Karpas-422 (cell line): Measurements from ENCODE around the gene ANKS1B. TPM values are rescaled to one million over a fixed set of nuclear protein-coding genes. Genes with fewer than 3 reads are reported as not detected.

ENCODE experiments used
- DNase-seq: peaks from one replicate; pipeline ENCODE4 v3.0.0-alpha.2; 2015
- H2AFZ ChIP-seq: fragments of 200-600 bp; sonication (generic); 2 replicates; pipeline ENCODE4 v1.6.1; 2014; ENCODE audit warnings: antibody characterized with exemption, low read length, mixed read lengths
- H3K27ac ChIP-seq: fragments of 200-600 bp; sonication (generic); 2 replicates; pipeline ENCODE4 v1.5.1; 2014; ENCODE audit warnings: mild to moderate bottlenecking, low read length, moderate library complexity
- H3K27me3 ChIP-seq: fragments of 200-600 bp; sonication (generic); 2 replicates; pipeline ENCODE4 v1.6.1; 2014; ENCODE audit warnings: low read length, mixed read lengths
- H3K36me3 ChIP-seq: fragments of 200-600 bp; sonication (generic); 2 replicates; pipeline ENCODE4 v1.6.1; 2014; ENCODE audit warnings: low read length, mixed read lengths; ENCODE audit not compliant: insufficient read depth
- H3K4me1 ChIP-seq: fragments of 200-600 bp; sonication (generic); 2 replicates; pipeline ENCODE4 v1.6.1; 2014; ENCODE audit warnings: mild to moderate bottlenecking, low read length, mixed read lengths
- H3K4me2 ChIP-seq: fragments of 200-600 bp; sonication (generic); 2 replicates; pipeline ENCODE4 v1.6.1; 2014; ENCODE audit warnings: low read length, low read depth, mild to moderate bottlenecking; ENCODE audit not compliant: poor library complexity, severe bottlenecking
- H3K4me3 ChIP-seq: fragments of 200-600 bp; sonication (generic); 2 replicates; pipeline ENCODE4 v1.5.1; 2014; ENCODE audit warnings: mild to moderate bottlenecking, antibody characterized with exemption, low read length, mixed read lengths
- H3K79me2 ChIP-seq: fragments of 200-600 bp; sonication (generic); 2 replicates; pipeline ENCODE4 v1.6.1; 2014; ENCODE audit warnings: mild to moderate bottlenecking, low read length, mixed read lengths
- H3K9ac ChIP-seq: fragments of 200-600 bp; sonication (generic); 2 replicates; pipeline ENCODE4 v1.6.0; 2014; ENCODE audit warnings: low read length
- H3K9me2 ChIP-seq: fragments of 200-600 bp; sonication (generic), shearing (Covaris generic); replicated peaks from 2 replicates; pipeline ENCODE4 v1.6.0; 2014; ENCODE audit warnings: mild to moderate bottlenecking, low read length, moderate library complexity; ENCODE audit not compliant: insufficient read depth
- H3K9me3 ChIP-seq: fragments of 300-700, 200-600 bp; sonication (generic); 2 replicates; pipeline ENCODE4 v1.6.1; 2014; ENCODE audit warnings: low read length, mixed read lengths
- H4K20me1 ChIP-seq: fragments of 200-600 bp; sonication (generic); 2 replicates; pipeline ENCODE4 v1.6.1; 2014; ENCODE audit warnings: mild to moderate bottlenecking, antibody characterized with exemption, low read length, low read depth; ENCODE audit not compliant: insufficient read depth
- total RNA-seq: library from RNA; depleted of rRNA; stranded (reverse); fragments of >200 nt; shearing (Covaris generic); gene quantifications from 2 replicates; pipeline ENCODE4 v1.2.3, GENCODE V29; 2014; ENCODE audit warnings: low replicate concordance

Gene ANKS1B
- total RNA-seq, 1 experiment from 2014 or later, result 23.4 TPM

- H4K20me1 ChIP-seq, result no peaks in the 10 kb centered on the region
- H3K4me1 ChIP-seq, result peaks cover 100% of the 10 kb centered on the region
- peak overlapping the region; percentile 99 for H3K27ac ChIP-seq
- H3K27me3 ChIP-seq, result no peaks in the 10 kb centered on the region
- no peak overlapping the region for H2AFZ ChIP-seq
- no peaks in the 10 kb centered on the region for H3K9me2 ChIP-seq
- peak; percentile 88 for DNase-seq
- no peaks in the 10 kb centered on the region; the same call in 1 of the 2 replicates for H3K36me3 ChIP-seq
- peak overlapping the region; percentile 24; the same call in 1 of the 2 replicates for H3K4me3 ChIP-seq
- H3K4me2 ChIP-seq, result peak overlapping the region; percentile 51
- peak overlapping the region; percentile 59 for H3K9ac ChIP-seq
- H3K9me3 ChIP-seq, result no peaks in the 10 kb centered on the region
- no peaks in the 10 kb centered on the region for H3K79me2 ChIP-seq
Measured at GRCh38 chr12:99029511-99030271, 955.0 kb downstream of the ANKS1B start.

GRCh38 chr12:99027461-99027860, 957.3 kb downstream of the ANKS1B start:
- no peak overlapping the region for H2AFZ ChIP-seq
- peak overlapping the region; percentile 51 for H3K4me2 ChIP-seq
- no peak for DNase-seq

GRCh38 chr12:99027055-99027393, 957.7 kb downstream of the ANKS1B start:
- H3K4me3 ChIP-seq, result peak overlapping the region; percentile 12; the same call in 1 of the 2 replicates
- H3K9ac ChIP-seq, result peak overlapping the region; percentile 45
- H3K27me3 ChIP-seq, result no peaks in the 10 kb centered on the region
- no peak overlapping the region for H2AFZ ChIP-seq
- no peaks in the 10 kb centered on the region; the same call in 1 of the 2 replicates for H3K36me3 ChIP-seq
- no peak for DNase-seq
- peaks cover 96% of the 10 kb centered on the region for H3K4me1 ChIP-seq
- no peaks in the 10 kb centered on the region for H3K79me2 ChIP-seq
- H4K20me1 ChIP-seq, result no peaks in the 10 kb centered on the region
- peak overlapping the region; percentile 99 for H3K27ac ChIP-seq
- H3K9me3 ChIP-seq, result no peaks in the 10 kb centered on the region
- no peaks in the 10 kb centered on the region for H3K9me2 ChIP-seq
- peak overlapping the region; percentile 51 for H3K4me2 ChIP-seq

More at GRCh38 chr12:99027461-99027860, 957.3 kb downstream of the ANKS1B start:
- H3K4me1 ChIP-seq, result peaks cover 96% of the 10 kb centered on the region
- H3K27me3 ChIP-seq, result no peaks in the 10 kb centered on the region
- peak overlapping the region; percentile 99 for H3K27ac ChIP-seq
- H3K9me3 ChIP-seq, result no peaks in the 10 kb centered on the region
- no peaks in the 10 kb centered on the region for H3K9me2 ChIP-seq
- H3K79me2 ChIP-seq, result no peaks in the 10 kb centered on the region
- H4K20me1 ChIP-seq, result no peaks in the 10 kb centered on the region
- peak overlapping the region; percentile 45 for H3K9ac ChIP-seq
- no peaks in the 10 kb centered on the region; the same call in 1 of the 2 replicates for H3K36me3 ChIP-seq
- peak overlapping the region; percentile 12; the same call in 1 of the 2 replicates for H3K4me3 ChIP-seq

DNA sequence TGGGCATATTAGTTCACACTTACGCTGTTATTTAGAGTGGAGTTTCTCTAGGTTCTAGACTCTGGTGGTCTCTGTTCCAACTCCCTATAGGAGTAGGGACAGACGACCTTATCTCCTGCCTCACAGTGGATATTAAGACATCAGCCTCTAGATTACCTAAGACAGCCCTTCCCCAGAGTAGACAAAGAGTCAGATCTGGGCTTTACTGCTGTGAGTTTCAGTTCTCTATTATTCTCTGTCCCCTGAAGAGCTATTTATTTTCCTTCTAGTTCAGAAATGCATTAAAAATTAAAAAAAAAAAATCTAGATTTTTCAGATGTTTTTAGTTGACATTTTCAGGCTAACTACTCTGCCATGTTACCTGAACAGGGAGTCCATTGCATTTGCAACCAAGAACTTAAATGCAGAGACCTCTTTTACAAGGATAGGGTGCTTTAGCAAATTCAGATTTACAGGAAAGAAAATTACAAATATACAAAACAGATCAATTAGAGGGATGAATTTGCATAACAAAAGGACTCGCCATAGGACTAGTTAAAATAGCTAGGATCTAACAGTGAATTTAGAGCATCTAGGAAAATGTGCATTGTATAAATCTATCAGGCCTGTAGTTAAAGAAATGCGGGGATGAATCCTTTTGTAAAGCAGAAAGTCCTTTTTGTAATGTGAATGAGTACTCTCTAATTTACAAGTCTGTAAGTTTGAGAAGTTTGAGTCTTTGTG, 958.2 kb downstream of the ANKS1B start:
- no peaks in the 10 kb centered on the region for H4K20me1 ChIP-seq
- 0 out of 2 replicates have a peak overlapping the region, but pooled peaks have one; percentile 17 for H2AFZ ChIP-seq
- peaks cover 96% of the 10 kb centered on the region for H3K4me1 ChIP-seq
- H3K36me3 ChIP-seq, result no peaks in the 10 kb centered on the region; the same call in 1 of the 2 replicates
- H3K4me3 ChIP-seq, result peak overlapping the region; percentile 22
- peak overlapping the region; percentile 51 for H3K4me2 ChIP-seq
- no peaks in the 10 kb centered on the region for H3K9me3 ChIP-seq
- peak overlapping the region; percentile 99 for H3K27ac ChIP-seq
- H3K79me2 ChIP-seq, result no peaks in the 10 kb centered on the region
- no peaks in the 10 kb centered on the region for H3K27me3 ChIP-seq
- peak; percentile 87 for DNase-seq
- H3K9ac ChIP-seq, result peak overlapping the region; percentile 45
- H3K9me2 ChIP-seq, result no peaks in the 10 kb centered on the region

DNA sequence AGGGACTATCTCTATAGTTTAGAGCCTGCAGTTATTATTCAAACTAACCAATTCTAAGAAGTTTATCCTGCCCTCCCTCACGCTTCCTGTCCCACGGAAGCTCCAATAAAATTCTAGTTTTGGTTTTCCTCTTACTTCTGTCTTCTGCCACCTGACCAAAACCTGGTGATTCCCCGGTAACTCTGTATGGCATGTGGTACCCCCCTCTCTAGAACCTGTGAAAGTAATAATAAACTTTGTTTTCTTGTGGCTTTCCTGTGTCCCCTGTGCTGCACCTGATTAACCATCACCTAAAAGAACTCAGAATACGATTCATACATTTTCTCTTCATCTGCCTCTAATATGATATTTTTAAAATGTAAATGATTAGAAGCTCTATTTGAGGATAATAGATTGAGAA, 959.9 kb downstream of the ANKS1B start:
- no peak overlapping the region for H3K9ac ChIP-seq
- H3K27ac ChIP-seq, result peak overlapping the region; percentile 99
- peaks cover 96% of the 10 kb centered on the region for H3K4me1 ChIP-seq
- no peaks in the 10 kb centered on the region for H3K27me3 ChIP-seq
- H2AFZ ChIP-seq, result no peak overlapping the region
- H3K4me2 ChIP-seq, result no peak overlapping the region
- no peaks in the 10 kb centered on the region for H3K36me3 ChIP-seq
- H4K20me1 ChIP-seq, result no peaks in the 10 kb centered on the region
- H3K4me3 ChIP-seq, result no peak overlapping the region
- no peaks in the 10 kb centered on the region for H3K9me2 ChIP-seq
- H3K79me2 ChIP-seq, result no peaks in the 10 kb centered on the region
- no peaks in the 10 kb centered on the region for H3K9me3 ChIP-seq
- no peak for DNase-seq

DNA sequence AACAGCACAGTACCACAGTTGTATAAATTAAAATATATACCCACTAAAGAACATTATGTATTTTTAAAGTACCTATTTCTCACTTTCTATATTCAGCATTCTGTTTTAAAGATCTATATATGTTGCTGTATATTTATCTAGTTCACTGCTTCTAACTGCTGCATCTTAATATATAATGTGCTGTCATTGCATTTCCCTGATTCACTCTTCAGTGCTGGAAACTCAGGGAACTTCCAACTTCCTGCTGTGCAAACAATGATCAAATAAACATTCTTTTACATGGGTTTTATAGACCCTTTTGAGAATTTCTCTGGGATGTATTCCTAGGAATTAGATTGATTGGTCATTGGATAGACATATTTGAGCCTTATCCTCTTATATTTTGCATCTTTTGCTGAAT, 960.5 kb downstream of the ANKS1B start:
- H3K79me2 ChIP-seq, result no peaks in the 10 kb centered on the region
- H4K20me1 ChIP-seq, result no peaks in the 10 kb centered on the region
- H3K9me2 ChIP-seq, result no peaks in the 10 kb centered on the region
- H2AFZ ChIP-seq, result no peak overlapping the region
- H3K36me3 ChIP-seq, result no peaks in the 10 kb centered on the region
- H3K9ac ChIP-seq, result no peak overlapping the region
- H3K27me3 ChIP-seq, result no peaks in the 10 kb centered on the region
- H3K4me2 ChIP-seq, result no peak overlapping the region
- no peak overlapping the region for H3K4me3 ChIP-seq
- H3K27ac ChIP-seq, result peak overlapping the region; percentile 99
- DNase-seq, result no peak
- H3K4me1 ChIP-seq, result peaks cover 93% of the 10 kb centered on the region
- no peaks in the 10 kb centered on the region for H3K9me3 ChIP-seq

GRCh38 chr12:99020871-99021270, 963.9 kb downstream of the ANKS1B start:
- DNase-seq, result peak; percentile 84
- Histone ChIP-seq H3K9ac (peak overlapping the region; percentile 11; the same call in 1 of the 2 replicates), H3K27ac (peak overlapping the region; percentile 83), H3K9me2 (no peaks in the 10 kb centered on the region), H3K9me3 (peaks cover 14% of the 10 kb centered on the region), H3K4me2 (peak overlapping the region; percentile 30), H2AFZ (0 out of 2 replicates have a peak overlapping the region, but pooled peaks have one; percentile 25), H3K27me3 (no peaks in the 10 kb centered on the region), H3K79me2 (no peaks in the 10 kb centered on the region), H3K4me1 (peaks cover 60% of the 10 kb centered on the region), H3K36me3 (peaks cover 14% of the 10 kb centered on the region; the same call in 1 of the 2 replicates), H4K20me1 (no peaks in the 10 kb centered on the region), H3K4me3 (no peak overlapping the region)

DNA sequence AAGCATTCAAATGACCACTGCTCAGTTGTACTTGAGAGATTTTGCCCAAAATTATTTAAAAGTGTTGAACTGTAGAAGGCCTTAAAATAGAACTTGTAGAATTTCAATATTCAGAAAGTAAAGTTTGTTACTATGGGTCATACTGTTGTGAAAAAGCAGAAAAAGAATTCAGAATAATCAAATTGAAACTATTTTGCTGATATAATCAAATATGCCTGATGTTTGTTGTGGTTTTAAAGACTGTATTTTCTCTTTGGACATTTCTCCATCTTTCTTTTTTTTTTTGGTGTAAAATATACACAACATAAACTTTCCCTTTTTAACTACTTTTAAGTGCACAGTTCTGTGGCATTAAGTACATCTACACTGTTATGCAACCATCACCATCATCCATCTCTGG, 964.9 kb downstream of the ANKS1B start:
- no peak for DNase-seq
- peak overlapping the region; percentile 83 for H3K27ac ChIP-seq
- H3K79me2 ChIP-seq, result no peaks in the 10 kb centered on the region
- peaks cover 14% of the 10 kb centered on the region for H3K9me3 ChIP-seq
- no peak overlapping the region for H3K9ac ChIP-seq
- no peaks in the 10 kb centered on the region for H4K20me1 ChIP-seq
- no peaks in the 10 kb centered on the region for H3K9me2 ChIP-seq
- no peak overlapping the region for H3K4me3 ChIP-seq
- peak overlapping the region; percentile 72; the same call in 1 of the 2 replicates for H2AFZ ChIP-seq
- no peaks in the 10 kb centered on the region for H3K27me3 ChIP-seq
- H3K36me3 ChIP-seq, result peaks cover 14% of the 10 kb centered on the region; the same call in 1 of the 2 replicates
- no peak overlapping the region for H3K4me2 ChIP-seq
- H3K4me1 ChIP-seq, result peaks cover 49% of the 10 kb centered on the region
